ENCODE measurements around the gene CUX1.

Gene CUX1

GRCh38 chr7:101803203-101804087, 14.0 kb upstream of the CUX1 start:
- TF ChIP-seq EGR1 (IDR thresholded peaks at IDR 0.05) = no peak
- TF ChIP-seq TEAD4 (IDR thresholded peaks at IDR 0.05) = no peak
- TF ChIP-seq ZBTB7A (IDR thresholded peaks at IDR 0.05; ENCODE audit: low read depth) = no peak
- no peak for TF ChIP-seq RAD21 (IDR thresholded peaks at IDR 0.05; ENCODE audit: low read depth)
- no peak for TF ChIP-seq FOXM1 (IDR thresholded peaks at IDR 0.05; ENCODE audit: borderline replicate concordance, low read depth)
- no peak for TF ChIP-seq USF1 (IDR thresholded peaks at IDR 0.05)
- no peak for TF ChIP-seq TAF1 (IDR thresholded peaks at IDR 0.05; ENCODE audit: low read depth)
- TF ChIP-seq MAX (IDR thresholded peaks at IDR 0.05) = no peak
- TF ChIP-seq YY1 (IDR thresholded peaks at IDR 0.05; ENCODE audit: low read depth) = no peak
- no peak for TF ChIP-seq CREB1 (IDR thresholded peaks at IDR 0.05; ENCODE audit: low read depth)
- TF ChIP-seq TCF12 (IDR thresholded peaks at IDR 0.05; ENCODE audit: low read depth) = no peak
- TF ChIP-seq REST (IDR thresholded peaks at IDR 0.05; ENCODE audit: low read depth) = no peak
- TF ChIP-seq EP300 (IDR thresholded peaks at IDR 0.05; ENCODE audit: borderline replicate concordance) = no peak
- no peak for TF ChIP-seq NFIC (IDR thresholded peaks at IDR 0.05)

GRCh38 chr7:101804088-101804963, 13.1 kb upstream of the CUX1 start:
- TF ChIP-seq YY1 (IDR thresholded peaks at IDR 0.05; ENCODE audit: low read depth) = no peak
- no peak for TF ChIP-seq NFIC (IDR thresholded peaks at IDR 0.05)
- no peak for TF ChIP-seq ZBTB7A (IDR thresholded peaks at IDR 0.05; ENCODE audit: low read depth)
- TF ChIP-seq EGR1 (IDR thresholded peaks at IDR 0.05) = no peak
- no peak for TF ChIP-seq CEBPB (IDR thresholded peaks at IDR 0.05)
- TF ChIP-seq EP300 (IDR thresholded peaks at IDR 0.05; ENCODE audit: borderline replicate concordance) = no peak
- TF ChIP-seq TAF1 (IDR thresholded peaks at IDR 0.05; ENCODE audit: low read depth) = no peak
- TF ChIP-seq MAX (IDR thresholded peaks at IDR 0.05) = no peak
- no peak for TF ChIP-seq TCF12 (IDR thresholded peaks at IDR 0.05; ENCODE audit: low read depth)
- no peak for TF ChIP-seq REST (IDR thresholded peaks at IDR 0.05; ENCODE audit: low read depth)
- no peak for TF ChIP-seq FOXM1 (IDR thresholded peaks at IDR 0.05; ENCODE audit: borderline replicate concordance, low read depth)
- TF ChIP-seq RAD21 (IDR thresholded peaks at IDR 0.05; ENCODE audit: low read depth) = no peak
- TF ChIP-seq CREB1 (IDR thresholded peaks at IDR 0.05; ENCODE audit: low read depth) = no peak
- TF ChIP-seq USF1 (IDR thresholded peaks at IDR 0.05) = no peak
- no peak for TF ChIP-seq TEAD4 (IDR thresholded peaks at IDR 0.05)

GRCh38 chr7:101804967-101805366, 12.5 kb upstream of the CUX1 start:
- TF ChIP-seq CREB1 (IDR thresholded peaks at IDR 0.05; ENCODE audit: low read depth) = no peak
- TF ChIP-seq CEBPB (IDR thresholded peaks at IDR 0.05) = no peak
- no peak for TF ChIP-seq NFIC (IDR thresholded peaks at IDR 0.05)
- peak; percentile 43 for TF ChIP-seq RAD21 (IDR thresholded peaks at IDR 0.05; ENCODE audit: low read depth)
- TF ChIP-seq EGR1 (IDR thresholded peaks at IDR 0.05) = no peak
- no peak for TF ChIP-seq EP300 (IDR thresholded peaks at IDR 0.05; ENCODE audit: borderline replicate concordance)
- TF ChIP-seq REST (IDR thresholded peaks at IDR 0.05; ENCODE audit: low read depth) = no peak
